H1 (cell line): ENCODE measurements around the gene EFHC1. TPM values are rescaled to one million over a fixed set of nuclear protein-coding genes. Genes with fewer than 3 reads are reported as not detected.

Source experiments
- CTCF ChIA-PET: fragments of 300-600 bp; sonication (Branson Sonifier 250); formaldehyde crosslinking; loops from one replicate; lab custom pipeline; 2021; ENCODE audit not compliant: partially characterized antibody; lab: Charles Lee
- POLR2A ChIA-PET: fragments of 300-600 bp; sonication (Branson Sonifier 250); formaldehyde crosslinking; loops from one replicate; lab custom pipeline; 2021; ENCODE audit warnings: inconsistent platforms; ENCODE audit not compliant: partially characterized antibody; lab: Charles Lee
- DNase-seq, 2 experiments: peaks; one replicate each; pipeline versions ENCODE4 v3.0.0 to v3.0.0-alpha.2; 2010 to 2022; ENCODE audit warnings: low spot score in 2 of 2, low read depth in 1 of 2, mixed read lengths in 1 of 2
- FAIRE-seq: peaks from 2 replicates; lab custom pipeline; 2011; peaks lifted over from hg19 to GRCh38; lab: Jason Lieb, UNC
- H2AFZ ChIP-seq: 2 replicates; pipeline ENCODE4 v1.8.1; 2012; ENCODE audit warnings: low read length, inconsistent platforms
- H2AK5ac ChIP-seq: 2 replicates; pipeline ENCODE4 v1.6.1; 2013; ENCODE audit warnings: low read depth, low read length
- H2BK120ac ChIP-seq: replicated peaks from 2 replicates; pipeline ENCODE3; 2013; ENCODE audit warnings: low read depth, low read length, inconsistent platforms
- H2BK12ac ChIP-seq: 2 replicates; pipeline ENCODE4 v1.6.1; 2013; ENCODE audit warnings: low read depth, low read length
- H2BK15ac ChIP-seq: 2 replicates; pipeline ENCODE4 v1.6.1; 2013; ENCODE audit warnings: low read length
- H2BK20ac ChIP-seq: 2 replicates; pipeline ENCODE4 v1.6.1; 2013; ENCODE audit warnings: low read length
- H2BK5ac ChIP-seq: 2 replicates; pipeline ENCODE4 v1.6.1; 2013; ENCODE audit warnings: low read depth, low read length
- H3K14ac ChIP-seq: 2 replicates; pipeline ENCODE4 v1.6.1; 2013; ENCODE audit warnings: inconsistent platforms; ENCODE audit not compliant: insufficient read length
- H3K18ac ChIP-seq: 2 replicates; pipeline ENCODE4 v1.6.1; 2013; ENCODE audit warnings: low read length; ENCODE audit errors: extremely low read depth
- H3K23ac ChIP-seq: 2 replicates; pipeline ENCODE4 v1.6.1; 2013; ENCODE audit warnings: inconsistent platforms; ENCODE audit not compliant: insufficient read length
- H3K23me2 ChIP-seq: 2 replicates; pipeline ENCODE4 v1.6.1; 2013; ENCODE audit warnings: low read depth, low read length
- H3K27ac ChIP-seq: 2 replicates; pipeline ENCODE4 v1.6.1; 2011; ENCODE audit warnings: low read depth, low read length, inconsistent platforms
- H3K27me3 ChIP-seq, 4 experiments: replicated peaks in 1 of 4; 1 replicate in 1 of 4; 2 replicates in 3 of 4; pipeline versions ENCODE4 v1.6.1 to v1.8.1; 2011 to 2013; ENCODE audit warnings: low read length in 3 of 4, mild to moderate bottlenecking in 3 of 4, inconsistent platforms in 2 of 4, mixed read lengths in 2 of 4, moderate library complexity in 1 of 4; ENCODE audit not compliant: control insufficient read depth in 3 of 4, insufficient read depth in 3 of 4; ENCODE audit errors: extremely low read depth in 1 of 4
- H3K36me3 ChIP-seq, 4 experiments: 2 replicates each; pipeline versions ENCODE4 v1.6.1 to v1.8.1; 2011 to 2013; ENCODE audit warnings: mild to moderate bottlenecking in 4 of 4, low read length in 3 of 4, moderate library complexity in 2 of 4, control low read depth in 1 of 4, inconsistent platforms in 1 of 4; ENCODE audit not compliant: insufficient read depth in 4 of 4, control insufficient read depth in 2 of 4
- H3K4ac ChIP-seq: replicated peaks from 2 replicates; pipeline ENCODE3; 2013; ENCODE audit warnings: low read length, low read depth, mixed read lengths, inconsistent platforms; ENCODE audit not compliant: insufficient read length
- H3K4me1 ChIP-seq, 4 experiments: replicated peaks in 1 of 4; 1 replicate in 1 of 4; 2 replicates in 3 of 4; pipeline versions ENCODE4 v1.6.1 to v1.8.1; 2011 to 2013; ENCODE audit warnings: low read length in 3 of 4, inconsistent platforms in 2 of 4, mixed read lengths in 1 of 4; ENCODE audit not compliant: insufficient read depth in 4 of 4, control insufficient read depth in 3 of 4
- H3K4me2 ChIP-seq, 2 experiments: 2 replicates each; pipeline versions ENCODE4 v1.6.1 to v1.8.1; 2011 to 2013; ENCODE audit warnings: low read depth in 2 of 2, low read length in 2 of 2, control low read depth in 1 of 2, inconsistent platforms in 1 of 2, mild to moderate bottlenecking in 1 of 2; ENCODE audit not compliant: insufficient read depth in 1 of 2
- H3K4me3 ChIP-seq, 4 experiments: fragments of 200-600, 300-600 bp in 1 of 4; sonication (generic), shearing (Covaris generic), sonication (Bioruptor Twin) in 1 of 4; 2 replicates each; pipeline versions ENCODE4 v1.5.1 to v1.8.1; 2011 to 2016; ENCODE audit warnings: low read length in 4 of 4, low read depth in 3 of 4, control low read depth in 2 of 4, inconsistent platforms in 2 of 4, mild to moderate bottlenecking in 2 of 4, mixed read lengths in 1 of 4, moderate library complexity in 1 of 4; ENCODE audit not compliant: insufficient read depth in 2 of 4; ENCODE audit errors: extremely low read depth in 1 of 4
- H3K56ac ChIP-seq: replicated peaks from 2 replicates; pipeline ENCODE3; 2013; ENCODE audit warnings: low read depth, mild to moderate bottlenecking, mixed read lengths, low read length, inconsistent platforms; ENCODE audit not compliant: insufficient read length
- H3K79me1 ChIP-seq: 2 replicates; pipeline ENCODE4 v1.6.1; 2013; ENCODE audit warnings: low read depth, low read length, control low read depth
- H3K79me2 ChIP-seq, 2 experiments: 2 replicates each; pipeline versions ENCODE4 v1.6.1 to v1.8.1; 2012 to 2013; ENCODE audit warnings: low read length in 2 of 2, mild to moderate bottlenecking in 2 of 2, inconsistent platforms in 1 of 2; ENCODE audit not compliant: insufficient read depth in 2 of 2, control insufficient read depth in 1 of 2
- H3K9ac ChIP-seq, 4 experiments: replicated peaks in 1 of 4; 1 replicate in 1 of 4; 2 replicates in 3 of 4; pipeline versions ENCODE4 v1.6.1 to v1.8.1; 2011 to 2013; ENCODE audit warnings: low read depth in 3 of 4, low read length in 3 of 4, control low read depth in 2 of 4, mild to moderate bottlenecking in 2 of 4, moderate library complexity in 2 of 4, inconsistent platforms in 1 of 4; ENCODE audit errors: extremely low read depth in 1 of 4
- H3K9me3 ChIP-seq, 2 experiments: 2 replicates each; pipeline versions ENCODE4 v1.6.1 to v1.8.1; 2012 to 2013; ENCODE audit warnings: mild to moderate bottlenecking in 2 of 2, moderate library complexity in 2 of 2, control low read depth in 1 of 2, inconsistent platforms in 1 of 2, low read depth in 1 of 2, low read length in 1 of 2, mixed read lengths in 1 of 2; ENCODE audit not compliant: insufficient read depth in 2 of 2
- H4K20me1 ChIP-seq, 2 experiments: replicated peaks in 1 of 2; 2 replicates each; pipeline versions ENCODE3 to v1.8.1; 2011 to 2013; ENCODE audit warnings: inconsistent platforms in 2 of 2, low read length in 2 of 2, mild to moderate bottlenecking in 1 of 2; ENCODE audit not compliant: insufficient read depth in 2 of 2, control insufficient read depth in 1 of 2
- H4K5ac ChIP-seq: 2 replicates; pipeline ENCODE4 v1.6.1; 2013; ENCODE audit warnings: low read length, low read depth, mixed read lengths, inconsistent platforms; ENCODE audit not compliant: insufficient read length
- H4K8ac ChIP-seq: 2 replicates; pipeline ENCODE4 v1.8.0; 2013; ENCODE audit warnings: mild to moderate bottlenecking, moderate library complexity, low read length, inconsistent platforms; ENCODE audit not compliant: insufficient read depth; ENCODE audit errors: extremely low read depth
- H4K91ac ChIP-seq: replicated peaks from 2 replicates; pipeline ENCODE3; 2013; ENCODE audit warnings: low read length, mixed read lengths, inconsistent platforms; ENCODE audit not compliant: insufficient read length
- BCL11A ChIP-seq, 2 experiments: IDR thresholded peaks; one replicate each; pipeline ENCODE4 v1.6.1; 2011; ENCODE audit warnings: low read depth in 2 of 2, low read length in 2 of 2, mild to moderate bottlenecking in 2 of 2
- BRCA1 ChIP-seq: IDR thresholded peaks from 2 replicates; pipeline ENCODE4 v1.6.1; 2012; ENCODE audit warnings: low read depth, low read length, improper control_type of control experiment
- CBX5 ChIP-seq: fragments of 300-800, 300-1000 bp; sonication (generic); IDR thresholded peaks from 2 replicates; pipeline ENCODE4 v1.7.1; 2016; ENCODE audit warnings: antibody characterized with exemption, low read length, low read depth
- CHD2 ChIP-seq: IDR thresholded peaks from 2 replicates; pipeline ENCODE4 v1.6.1; 2012; ENCODE audit warnings: low read length, improper control_type of control experiment
- CREB1 ChIP-seq: IDR thresholded peaks from 2 replicates; pipeline ENCODE4 v1.6.1; 2012; ENCODE audit warnings: inconsistent platforms
- CTBP2 ChIP-seq: IDR thresholded peaks from 2 replicates; pipeline ENCODE4 v1.7.0; 2011; ENCODE audit warnings: borderline replicate concordance, mild to moderate bottlenecking, moderate library complexity, mixed read lengths, low read length; ENCODE audit not compliant: insufficient read depth, insufficient read length
- EP300 ChIP-seq, 2 experiments: IDR thresholded peaks; 1 replicate in 1 of 2; 2 replicates in 1 of 2; pipeline ENCODE4 v1.6.1; 2011 to 2012; ENCODE audit warnings: low read depth in 2 of 2, low read length in 2 of 2, mild to moderate bottlenecking in 2 of 2, borderline replicate concordance in 1 of 2, inconsistent platforms in 1 of 2, moderate library complexity in 1 of 2
- HDAC2 ChIP-seq, 2 experiments: fragments of 300-600 bp in 1 of 2; sonication (generic) in 1 of 2; IDR thresholded peaks; 2 replicates each; pipeline ENCODE4 v1.6.1; 2011 to 2012; ENCODE audit warnings: low read depth in 2 of 2, low read length in 2 of 2, mild to moderate bottlenecking in 2 of 2, moderate library complexity in 2 of 2, borderline replicate concordance in 1 of 2, inconsistent platforms in 1 of 2
- RBBP5 ChIP-seq: IDR thresholded peaks from 2 replicates; pipeline ENCODE4 v1.7.1; 2012; ENCODE audit warnings: low read depth, mild to moderate bottlenecking, inconsistent platforms, low read length, moderate library complexity, borderline replicate concordance
- RXRA ChIP-seq: IDR thresholded peaks from 2 replicates; pipeline ENCODE4 v1.6.1; 2011; ENCODE audit warnings: low read depth, mild to moderate bottlenecking, low read length, moderate library complexity; ENCODE audit not compliant: insufficient read depth
- SIRT6 ChIP-seq: IDR thresholded peaks from one replicate; pipeline ENCODE4 v1.7.1; 2012; ENCODE audit warnings: low read length, inconsistent platforms
- SP1 ChIP-seq: IDR thresholded peaks from 2 replicates; pipeline ENCODE4 v1.6.1; 2011; ENCODE audit warnings: low read depth, low read length
- SRF ChIP-seq: IDR thresholded peaks from 2 replicates; pipeline ENCODE4 v1.6.1; 2011; ENCODE audit warnings: mild to moderate bottlenecking, low read depth, low read length, moderate library complexity
- SUZ12 ChIP-seq: fragments of 200-600 bp; sonication (generic); IDR thresholded peaks from 2 replicates; pipeline ENCODE4 v1.6.1; 2012; ENCODE audit warnings: mild to moderate bottlenecking, inconsistent platforms, low read length, moderate library complexity, mixed read lengths
- TAF7 ChIP-seq: optimal IDR thresholded peaks from 2 replicates; pipeline ENCODE3; 2011; ENCODE audit warnings: low read depth, mild to moderate bottlenecking, inconsistent platforms, low read length, moderate library complexity, borderline replicate concordance
- WGBS, 2 experiments: shearing (Covaris generic) in 1 of 2; methylation state at CpG; one replicate each; pipeline versions ENCODE4 v1.1.6 to v1.1.7; 2013 to 2015; ENCODE audit warnings: low lambda C conversion rate in 2 of 2, mixed read lengths in 2 of 2, inconsistent platforms in 1 of 2, low coverage in 1 of 2, missing lambda C conversion rate in 1 of 2; ENCODE audit not compliant: insufficient replicate concordance in 2 of 2, insufficient coverage in 1 of 2, insufficient read length in 1 of 2; ENCODE audit errors: extremely low coverage in 1 of 2, missing lambda C conversion rate in 1 of 2; 5-methylcytosine and 5-hydroxymethylcytosine counted together
- polyA plus RNA-seq, 7 experiments: library from polyadenylated mRNA; depleted of rRNA in 3 of 7; stranded (reverse) in 5 of 7; unstranded in 2 of 7; fragments of >200 nt in 5 of 7; fragments of 200-250 nt in 2 of 7; gene quantifications; 1 replicate in 5 of 7; 2 replicates in 1 of 7; 4 replicates in 1 of 7; pipeline versions ENCODE4 v1.2.1 to v1.2.3, GENCODE V29; 2011 to 2013; ENCODE audit warnings: missing spikeins in 2 of 7, mixed read lengths in 2 of 7
- total RNA-seq: library from RNA; stranded (reverse); fragmentation: NEBNext Ultra II Directional; extraction: Animal tissue kit (Norgen Biotek cat#: 25700); gene quantifications from 2 replicates; pipeline ENCODE4 v1.2.1, GENCODE V29; 2021

The EFHC1 gene
- total and polyA plus RNA-seq, 2 of the 8 experiments (the other 6 are each of a cell fraction or from before 2014, with no cell fraction given), result 10.5 to 16.4 TPM

DNA sequence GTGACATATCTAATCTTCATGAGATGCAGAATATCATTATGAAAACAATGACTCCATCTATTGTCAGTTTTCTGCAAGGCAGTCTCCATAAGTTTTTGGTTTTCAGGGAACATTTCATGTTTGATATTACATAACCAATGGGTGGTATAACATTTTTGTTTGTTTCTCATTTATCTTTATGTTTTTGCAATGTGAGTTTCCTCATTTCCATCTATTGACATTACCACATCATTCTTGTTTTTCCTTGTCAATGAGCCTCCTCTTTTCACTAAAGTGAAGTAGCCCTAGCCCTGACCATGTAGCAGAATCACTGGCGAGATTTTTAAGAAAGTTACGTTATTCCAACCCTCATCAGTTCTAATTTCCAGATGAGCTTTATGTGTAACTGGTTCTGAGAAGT lies 4.4 kb downstream of the EFHC1 start:
- H3K9ac ChIP-seq, result no peak overlapping the region
- CTCF ChIA-PET, result interaction anchor here (0.8 to 1.7 kb wide), 5 partner anchors 9 to 151 kb away, joined by 3 to 5 read pairs (median 3); no protein-coding TSS in a partner anchor
- TF ChIP-seq SP1 (no peak), CHD2 (no peak), BRCA1 (no peak), SIRT6 (no peak), CBX5 (no peak), CTBP2 (no peak), CREB1 (no peak), BCL11A (IDR thresholded peaks at IDR 0.05; ENCODE audit: low read depth in 2 of 2, low read length in 2 of 2) (no peak), RXRA (no peak), SUZ12 (no peak), TAF7 (no peak), EP300 (IDR thresholded peaks at IDR 0.05; ENCODE audit: borderline replicate concordance in 1 of 2, low read depth in 2 of 2, low read length in 2 of 2) (no peak), SRF (no peak), HDAC2 (IDR thresholded peaks at IDR 0.05; ENCODE audit: borderline replicate concordance in 1 of 2, low read depth in 2 of 2, low read length in 2 of 2) (no peak), RBBP5 (no peak)

More for the DNA sequence above, 4.4 kb downstream of the EFHC1 start:
- no peak overlapping the region for H3K4me3 ChIP-seq
- H3K79me1 ChIP-seq, result no peaks in the 10 kb centered on the region
- H3K4me2 ChIP-seq, result no peak overlapping the region
- no peaks in the 10 kb centered on the region for H3K79me2 ChIP-seq
- no peaks in the 10 kb centered on the region for H4K20me1 ChIP-seq
- no peak overlapping the region for H3K27ac ChIP-seq
- H4K5ac ChIP-seq, result no peak overlapping the region
- H2AK5ac ChIP-seq, result no peak overlapping the region
- H3K14ac ChIP-seq, result no peak overlapping the region
- 89% methylated on average over 2 of the region's 2 CpGs; no CpG with 5 or more reads in 1 of the 2 experiments for WGBS, 2 experiments
- POLR2A ChIA-PET, result no interaction called here
- no peaks in the 10 kb centered on the region for H3K4me1 ChIP-seq
- no peak for DNase-seq
- no peak overlapping the region for H3K23ac ChIP-seq
- no peak overlapping the region for H2AFZ ChIP-seq
- peaks cover 9% of the 10 kb centered on the region for H3K23me2 ChIP-seq
- no peaks in the 10 kb centered on the region for H3K9me3 ChIP-seq
- no peak overlapping the region for H3K18ac ChIP-seq
- no peak overlapping the region for H3K56ac ChIP-seq
- H2BK15ac ChIP-seq, result no peak overlapping the region
- H2BK120ac ChIP-seq, result no peak overlapping the region
- no peaks in the 10 kb centered on the region for H3K36me3 ChIP-seq
- no peak overlapping the region for H2BK12ac ChIP-seq
- FAIRE-seq, result no peak
- no peak overlapping the region for H4K91ac ChIP-seq
- H3K27me3 ChIP-seq, result no peaks in the 10 kb centered on the region
- H4K8ac ChIP-seq, result no peak overlapping the region
- no peak overlapping the region for H3K4ac ChIP-seq
- H2BK20ac ChIP-seq, result no peak overlapping the region
- no peak overlapping the region for H2BK5ac ChIP-seq
